ENCODE results near the gene FLT4.

DNA sequence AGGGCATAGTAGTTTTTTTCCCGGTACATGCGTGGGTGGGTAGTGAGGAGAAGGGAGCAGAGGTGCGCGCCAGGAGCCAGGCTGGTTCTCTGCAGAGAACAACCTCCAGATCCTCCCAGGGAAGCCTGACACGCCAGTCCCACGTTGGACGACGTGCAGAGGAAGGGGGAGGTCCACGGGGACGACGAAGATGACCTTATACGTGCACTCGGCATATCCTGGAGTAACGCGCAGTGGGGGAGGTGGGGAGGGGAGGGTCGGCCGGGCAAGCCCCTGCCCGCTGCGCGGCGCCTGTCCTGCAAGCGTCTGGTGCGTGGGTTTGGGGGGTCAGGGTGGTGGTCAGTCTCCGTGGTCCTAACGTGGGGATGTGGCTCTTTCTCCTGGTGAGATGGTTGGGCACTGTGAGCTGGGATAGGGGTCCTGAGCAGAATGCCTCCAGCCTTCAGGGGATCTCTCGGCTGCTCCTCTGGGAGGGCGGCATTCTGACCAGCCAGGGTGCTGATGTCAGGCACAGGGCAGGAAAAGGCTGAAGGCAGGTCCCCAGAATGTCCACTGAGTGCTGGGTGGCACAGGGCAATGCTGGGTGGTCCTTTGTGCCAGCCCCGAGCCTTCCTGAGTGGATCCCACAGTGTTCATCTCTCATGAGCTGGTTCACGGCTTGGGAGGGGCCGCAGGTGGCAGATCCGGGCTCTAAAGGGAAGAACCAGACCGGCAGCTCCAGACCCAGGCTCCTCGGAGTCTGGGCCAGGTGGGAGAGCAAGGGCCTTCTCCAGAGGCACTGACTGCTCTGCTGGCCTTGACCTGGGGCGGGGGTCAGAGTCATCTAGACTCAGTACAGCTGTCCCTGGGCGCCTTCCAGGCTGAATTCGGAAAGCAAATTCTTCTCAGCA, 47.6 kb downstream of the FLT4 start:
- no peak for TF ChIP-seq GATA2 (IDR thresholded peaks at IDR 0.05; ENCODE audit: low read depth, low read length)
- no peak for TF ChIP-seq GATA3 (IDR thresholded peaks at IDR 0.05; ENCODE audit: low read depth, low read length)
